H9 (cell line): ENCODE measurements around the gene OVCH2. TPM values are rescaled to one million over a fixed set of nuclear protein-coding genes. Genes with fewer than 3 reads are reported as not detected.
"Not testable (repeated sequence)": the region's sequence is repeated elsewhere in the genome, so short reads cannot be mapped to it uniquely, and the experiment has no call there.

ENCODE experiments used
- DNase-seq: peaks from one replicate; pipeline ENCODE4 v3.0.0-alpha.2; 2017
- H2AFZ ChIP-seq: one replicate; pipeline ENCODE4 v1.6.1; 2013; ENCODE audit warnings: mild to moderate bottlenecking, low read length, control low read depth, moderate library complexity
- H2AK5ac ChIP-seq: 2 replicates; pipeline ENCODE4 v1.6.1; 2013; ENCODE audit warnings: low read length, control low read depth, mixed read lengths; ENCODE audit not compliant: insufficient read length
- H2BK120ac ChIP-seq: one replicate; pipeline ENCODE4 v1.6.1; 2013; ENCODE audit warnings: low read depth, mild to moderate bottlenecking, low read length, control low read depth, inconsistent platforms; ENCODE audit not compliant: poor library complexity, severe bottlenecking
- H2BK12ac ChIP-seq: 2 replicates; pipeline ENCODE4 v1.6.1; 2013; ENCODE audit warnings: low read length, control low read depth, mixed read lengths, low read depth; ENCODE audit not compliant: insufficient read length
- H2BK15ac ChIP-seq: 2 replicates; pipeline ENCODE4 v1.6.1; 2013; ENCODE audit warnings: low read depth, low read length, control low read depth
- H2BK20ac ChIP-seq: one replicate; pipeline ENCODE4 v1.6.1; 2013; ENCODE audit warnings: low read depth, mild to moderate bottlenecking, low read length, control low read depth, inconsistent platforms; ENCODE audit not compliant: poor library complexity, severe bottlenecking
- H2BK5ac ChIP-seq: 2 replicates; pipeline ENCODE4 v1.6.1; 2013; ENCODE audit warnings: low read length, control low read depth, mixed read lengths; ENCODE audit not compliant: insufficient read length
- H3K14ac ChIP-seq: 2 replicates; pipeline ENCODE4 v1.6.1; 2013; ENCODE audit warnings: low read length, control low read depth; ENCODE audit not compliant: insufficient read depth
- H3K18ac ChIP-seq: 2 replicates; pipeline ENCODE4 v1.6.1; 2013; ENCODE audit warnings: low read depth, mild to moderate bottlenecking, mixed read lengths, low read length, control low read depth; ENCODE audit not compliant: insufficient read length
- H3K23ac ChIP-seq: 2 replicates; pipeline ENCODE4 v1.6.1; 2013; ENCODE audit warnings: low read length, control low read depth, mixed read lengths, low read depth; ENCODE audit not compliant: insufficient read length
- H3K23me2 ChIP-seq: 2 replicates; pipeline ENCODE4 v1.6.1; 2013; ENCODE audit warnings: low read depth, mild to moderate bottlenecking, mixed read lengths, low read length, control low read depth; ENCODE audit not compliant: insufficient read length, poor library complexity, severe bottlenecking
- H3K27ac ChIP-seq: 2 replicates; pipeline ENCODE4 v1.5.1; 2013; ENCODE audit warnings: low read length, control low read depth, mixed read lengths, low read depth; ENCODE audit not compliant: insufficient read length
- H3K27me3 ChIP-seq: 2 replicates; pipeline ENCODE4 v1.6.1; 2013; ENCODE audit warnings: low read length, control low read depth, inconsistent platforms; ENCODE audit not compliant: insufficient read depth
- H3K4ac ChIP-seq: 2 replicates; pipeline ENCODE4 v1.6.1; 2013; ENCODE audit warnings: low read depth, mild to moderate bottlenecking, control low read depth, inconsistent platforms, low read length, moderate library complexity
- H3K4me1 ChIP-seq: 2 replicates; pipeline ENCODE4 v1.6.1; 2013; ENCODE audit warnings: low read length, control low read depth, inconsistent platforms; ENCODE audit not compliant: insufficient read depth
- H3K4me2 ChIP-seq: 2 replicates; pipeline ENCODE4 v1.6.1; 2013; ENCODE audit warnings: low read length, control low read depth, mixed read lengths; ENCODE audit not compliant: insufficient read length, insufficient read depth
- H3K56ac ChIP-seq: 2 replicates; pipeline ENCODE4 v1.6.1; 2013; ENCODE audit warnings: low read depth, mild to moderate bottlenecking, mixed read lengths, low read length, control low read depth; ENCODE audit not compliant: insufficient read length
- H3K79me1 ChIP-seq: 2 replicates; pipeline ENCODE4 v1.6.1; 2013; ENCODE audit warnings: low read depth, mild to moderate bottlenecking, moderate library complexity, low read length, control low read depth, inconsistent platforms; ENCODE audit not compliant: insufficient read depth, poor library complexity, severe bottlenecking
- H3K79me2 ChIP-seq: 2 replicates; pipeline ENCODE4 v1.6.1; 2013; ENCODE audit warnings: low read length, control low read depth, inconsistent platforms; ENCODE audit not compliant: insufficient read depth
- H3K9ac ChIP-seq: 2 replicates; pipeline ENCODE4 v1.6.1; 2013; ENCODE audit warnings: low read length, control low read depth, mixed read lengths; ENCODE audit not compliant: insufficient read length; ENCODE audit errors: extremely low read depth
- H3K9me3 ChIP-seq: one replicate; pipeline ENCODE4 v1.6.1; 2013; ENCODE audit warnings: low read depth, low read length, inconsistent platforms; ENCODE audit not compliant: control insufficient read depth
- H3T11ph ChIP-seq: one replicate; pipeline ENCODE4 v1.6.1; 2013; ENCODE audit warnings: mild to moderate bottlenecking, low read length, control low read depth, inconsistent platforms
- H4K20me1 ChIP-seq: one replicate; pipeline ENCODE4 v1.6.1; 2013; ENCODE audit not compliant: control insufficient read depth, insufficient read length, insufficient read depth
- H4K5ac ChIP-seq: 2 replicates; pipeline ENCODE4 v1.6.1; 2013; ENCODE audit warnings: low read depth, mild to moderate bottlenecking, mixed read lengths, low read length, control low read depth; ENCODE audit not compliant: insufficient read length
- H4K8ac ChIP-seq: replicated peaks from 2 replicates; pipeline ENCODE4 v1.6.1; 2013; ENCODE audit warnings: low read length, control low read depth, mixed read lengths, low read depth; ENCODE audit not compliant: insufficient read length
- H4K91ac ChIP-seq: 2 replicates; pipeline ENCODE4 v1.6.1; 2013; ENCODE audit warnings: low read depth, mild to moderate bottlenecking, moderate library complexity, mixed read lengths, low read length, control low read depth; ENCODE audit not compliant: insufficient read length
- H3K27ac Mint-ChIP-seq, 3 experiments: 2 replicates in 2 of 3; 3 replicates in 1 of 3; pipeline ENCODE4 v1.8.0; 2020 to 2021; ENCODE audit warnings: mixed read lengths in 3 of 3, mild to moderate bottlenecking in 1 of 3, moderate library complexity in 1 of 3
- H3K27me3 Mint-ChIP-seq: 2 replicates; pipeline ENCODE4 v1.8.0; 2021; ENCODE audit warnings: low read depth, mild to moderate bottlenecking, moderate library complexity, mixed read lengths
- H3K36me3 Mint-ChIP-seq, 3 experiments: 2 replicates in 2 of 3; 3 replicates in 1 of 3; pipeline ENCODE4 v1.8.0; 2020 to 2021; ENCODE audit warnings: low read depth in 3 of 3, mixed read lengths in 3 of 3; ENCODE audit not compliant: insufficient read depth in 1 of 3
- H3K4me1 Mint-ChIP-seq, 2 experiments: 2 replicates each; pipeline ENCODE4 v1.8.0; 2020; ENCODE audit warnings: mixed read lengths in 2 of 2
- H3K4me3 Mint-ChIP-seq, 2 experiments: 2 replicates in 1 of 2; 3 replicates in 1 of 2; pipeline ENCODE4 v1.8.0; 2020 to 2021; ENCODE audit warnings: mild to moderate bottlenecking in 2 of 2, mixed read lengths in 2 of 2, moderate library complexity in 1 of 2
- H3K9me3 Mint-ChIP-seq, 2 experiments: 2 replicates in 1 of 2; 3 replicates in 1 of 2; pipeline ENCODE4 v1.8.0; 2020; ENCODE audit warnings: mild to moderate bottlenecking in 2 of 2, mixed read lengths in 2 of 2, moderate library complexity in 1 of 2
- WGBS: extraction: QIAGEN DNeasy Blood & Tissue Kit; methylation state at CpG from one replicate; pipeline ENCODE4 v1.1.7; 2013; ENCODE audit warnings: missing lambda C conversion rate, low lambda C conversion rate, mixed read lengths; ENCODE audit not compliant: insufficient read length; ENCODE audit errors: extremely low coverage; 5-methylcytosine and 5-hydroxymethylcytosine counted together
- total RNA-seq: library from RNA; stranded (reverse); gene quantifications from 2 replicates; pipeline ENCODE4 v1.2.1, GENCODE V29; 2021
- TF ChIP-seq, protein P1 (sequence below): fragments of 200-600 bp; sonication (generic); conservative IDR thresholded peaks from 3 replicates; pipeline ENCODE4 v1.8.0; 2021; ENCODE audit warnings: antibody characterized with exemption, mild to moderate bottlenecking

Gene OVCH2
- total RNA-seq, 1 experiment from 2014 or later, result 0.46 TPM

DNA sequence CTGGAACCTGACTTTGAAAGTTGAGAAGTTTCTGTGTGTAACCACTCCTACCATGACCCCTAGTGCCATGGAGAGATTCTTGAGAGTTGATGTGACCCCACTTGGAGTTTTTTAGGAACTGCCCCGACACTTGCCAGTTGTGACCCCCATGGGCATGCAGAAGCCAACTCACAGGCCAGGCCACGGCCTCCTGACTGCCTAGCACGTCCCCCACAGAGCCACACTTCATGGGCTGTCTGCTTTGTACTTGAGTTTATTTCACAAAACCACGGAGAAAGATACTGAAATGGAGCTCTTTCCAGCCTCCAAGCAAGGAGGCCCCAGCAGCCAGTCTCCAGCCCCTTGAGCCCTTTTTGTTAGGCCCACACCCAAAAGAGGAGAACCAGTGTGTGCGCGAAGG lies 41.4 kb downstream of the OVCH2 start:
- no peak overlapping the region for H3K27ac Mint-ChIP-seq
- no peak overlapping the region for H3K4ac ChIP-seq
- H3K56ac ChIP-seq, result no peak overlapping the region
- H3K79me1 ChIP-seq, result no peaks in the 10 kb centered on the region
- H3K4me3 Mint-ChIP-seq, result no peak overlapping the region
- H3K79me2 ChIP-seq, result no peaks in the 10 kb centered on the region
- peaks cover 12% of the 10 kb centered on the region for H3K9me3 ChIP-seq
- H3K27me3 ChIP-seq, result no peaks in the 10 kb centered on the region
- H2AK5ac ChIP-seq, result no peak overlapping the region
- H3K9me3 Mint-ChIP-seq, result peaks cover 16 to 35% of the 10 kb centered on the region in 2 experiments
- H4K91ac ChIP-seq, result no peak overlapping the region
- H3K23me2 ChIP-seq, result no peaks in the 10 kb centered on the region
- TF ChIP-seq, protein P1, sequence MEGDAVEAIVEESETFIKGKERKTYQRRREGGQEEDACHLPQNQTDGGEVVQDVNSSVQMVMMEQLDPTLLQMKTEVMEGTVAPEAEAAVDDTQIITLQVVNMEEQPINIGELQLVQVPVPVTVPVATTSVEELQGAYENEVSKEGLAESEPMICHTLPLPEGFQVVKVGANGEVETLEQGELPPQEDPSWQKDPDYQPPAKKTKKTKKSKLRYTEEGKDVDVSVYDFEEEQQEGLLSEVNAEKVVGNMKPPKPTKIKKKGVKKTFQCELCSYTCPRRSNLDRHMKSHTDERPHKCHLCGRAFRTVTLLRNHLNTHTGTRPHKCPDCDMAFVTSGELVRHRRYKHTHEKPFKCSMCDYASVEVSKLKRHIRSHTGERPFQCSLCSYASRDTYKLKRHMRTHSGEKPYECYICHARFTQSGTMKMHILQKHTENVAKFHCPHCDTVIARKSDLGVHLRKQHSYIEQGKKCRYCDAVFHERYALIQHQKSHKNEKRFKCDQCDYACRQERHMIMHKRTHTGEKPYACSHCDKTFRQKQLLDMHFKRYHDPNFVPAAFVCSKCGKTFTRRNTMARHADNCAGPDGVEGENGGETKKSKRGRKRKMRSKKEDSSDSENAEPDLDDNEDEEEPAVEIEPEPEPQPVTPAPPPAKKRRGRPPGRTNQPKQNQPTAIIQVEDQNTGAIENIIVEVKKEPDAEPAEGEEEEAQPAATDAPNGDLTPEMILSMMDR, result no peak
- H2AFZ ChIP-seq, result no peak overlapping the region
- WGBS, result no CpG with 5 or more reads among the region's 6 CpGs
- H2BK5ac ChIP-seq, result no peak overlapping the region
- H4K5ac ChIP-seq, result no peak overlapping the region
- H3K4me1 ChIP-seq, result peaks cover 5% of the 10 kb centered on the region; the same call in 1 of the 2 replicates
- no peak overlapping the region for H3T11ph ChIP-seq
- H3K23ac ChIP-seq, result no peak overlapping the region
- no peak overlapping the region for H2BK12ac ChIP-seq
- no peaks in the 10 kb centered on the region for H4K20me1 ChIP-seq
- no peak overlapping the region for H3K27ac ChIP-seq
- H3K14ac ChIP-seq, result no peak overlapping the region; the same call in 1 of the 2 replicates
- H3K18ac ChIP-seq, result no peak overlapping the region
- no peak overlapping the region for H4K8ac ChIP-seq
- H3K9ac ChIP-seq, result no peak overlapping the region
- H3K27me3 Mint-ChIP-seq, result no peaks in the 10 kb centered on the region; the same call in 1 of the 2 replicates
- H3K36me3 Mint-ChIP-seq, result peaks cover 40 to 74% (median 68%) of the 10 kb centered on the region in 3 experiments
- H2BK15ac ChIP-seq, result no peak overlapping the region
- no peak overlapping the region for H2BK120ac ChIP-seq
- H2BK20ac ChIP-seq, result no peak overlapping the region
- no peak for DNase-seq
- peaks cover 23 to 28% of the 10 kb centered on the region in 2 experiments for H3K4me1 Mint-ChIP-seq
- H3K4me2 ChIP-seq, result no peak overlapping the region

GRCh38 chr11:7663531-7663930 lies 42.7 kb downstream of the OVCH2 start:
- H3K14ac ChIP-seq, H3K4me2 ChIP-seq, H2AK5ac ChIP-seq, H3K9ac ChIP-seq, H4K91ac ChIP-seq, H3K27ac Mint-ChIP-seq, H2BK20ac ChIP-seq, H2BK15ac ChIP-seq, DNase-seq, H3K27ac ChIP-seq, H3K4me1 ChIP-seq, H3K18ac ChIP-seq, H3K27me3 Mint-ChIP-seq, H2BK120ac ChIP-seq, H3K23ac ChIP-seq, H2BK5ac ChIP-seq, H3K4me3 Mint-ChIP-seq, H3K23me2 ChIP-seq, H4K5ac ChIP-seq, H3K79me2 ChIP-seq, H3K4ac ChIP-seq, H4K20me1 ChIP-seq, H3K27me3 ChIP-seq, H2AFZ ChIP-seq, H3T11ph ChIP-seq, H4K8ac ChIP-seq, H3K79me1 ChIP-seq, H3K56ac ChIP-seq, H2BK12ac ChIP-seq: not testable (repeated sequence)
- WGBS, result no CpG with 5 or more reads among the region's 16 CpGs
- H3K9me3 ChIP-seq, result peaks cover 12% of the 10 kb centered on the region
- peaks cover 16 to 35% of the 10 kb centered on the region in 2 experiments for H3K9me3 Mint-ChIP-seq
- peaks cover 33 to 61% (median 55%) of the 10 kb centered on the region in 3 experiments for H3K36me3 Mint-ChIP-seq
- peaks cover 16 to 18% of the 10 kb centered on the region in 2 experiments for H3K4me1 Mint-ChIP-seq
